ENCODE data around the gene AUNIP. TPM values are rescaled to one million over a fixed set of nuclear protein-coding genes. Genes with fewer than 3 reads are reported as not detected.

Gene AUNIP
- total and polyA plus RNA-seq, 2 experiments from 2014 or later = 20.9 to 21.9 TPM

- no peak overlapping the region for H3K27ac ChIP-seq (ENCODE audit: low read depth)
- no peaks in the 10 kb centered on the region for H3K36me3 ChIP-seq (ENCODE audit: insufficient read depth)
- H2AFZ ChIP-seq = peak overlapping the region; percentile 78; the same call in 1 of the 2 replicates
- no peaks in the 10 kb centered on the region for H3K9me2 ChIP-seq (ENCODE audit: insufficient read depth)
- DNase-seq (ENCODE audit: low spot score) (no peak), ATAC-seq (peak; percentile 9; the same call in 1 of the 3 replicates)
- Mint-ChIP-seq H3K27me3 (ENCODE audit: insufficient read depth, low read depth, poor library complexity) (peaks cover 5% of the 10 kb centered on the region), H3K9me3 (no peaks in the 10 kb centered on the region; the same call in 2 of the 3 replicates), H3K4me3 (peak overlapping the region; percentile 88), H3K27ac (no peak overlapping the region), H3K36me3 (ENCODE audit: low read depth) (no peaks in the 10 kb centered on the region), H3K4me1 (peaks cover 20% of the 10 kb centered on the region)
- H3K4me2 ChIP-seq = peak overlapping the region; percentile 76
- H3K27me3 ChIP-seq (ENCODE audit: insufficient read depth) = peaks cover 17% of the 10 kb centered on the region
- no peaks in the 10 kb centered on the region for H4K20me1 ChIP-seq (replicated peaks; ENCODE audit: insufficient read depth)
- 0 out of 2 replicates have a peak, but pooled peaks cover 3% of the 10 kb centered on the region for H3F3A ChIP-seq (replicated peaks; ENCODE audit: low read depth)
- H3K79me2 ChIP-seq (replicated peaks; ENCODE audit: insufficient read depth) = no peaks in the 10 kb centered on the region
- H3K4me1 ChIP-seq (ENCODE audit: insufficient read depth) = peaks cover 18% of the 10 kb centered on the region
- peak overlapping the region; percentile 76 for H3K4me3 ChIP-seq
- TF ChIP-seq POLR2AphosphoS5 (IDR thresholded peaks at IDR 0.05; ENCODE audit: low read depth) (no peak), EZH2 (IDR thresholded peaks at IDR 0.05; ENCODE audit: low read depth, unreplicated experiment) (no peak), ZNF462 (CRISPR knock-in tag; IDR thresholded peaks at IDR 0.05) (no peak), JUNB (IDR thresholded peaks at IDR 0.05; ENCODE audit: unreplicated experiment) (no peak), REST (IDR thresholded peaks at IDR 0.05; ENCODE audit: unreplicated experiment) (no peak), STAT1 (IDR thresholded peaks at IDR 0.05; ENCODE audit: unreplicated experiment) (no peak), NANOG (IDR thresholded peaks at IDR 0.05; ENCODE audit: borderline replicate concordance) (no peak), ZNF331 (CRISPR knock-in tag; IDR thresholded peaks at IDR 0.05; ENCODE audit: low read depth) (no peak)
- TF ChIP-seq, protein P1, sequence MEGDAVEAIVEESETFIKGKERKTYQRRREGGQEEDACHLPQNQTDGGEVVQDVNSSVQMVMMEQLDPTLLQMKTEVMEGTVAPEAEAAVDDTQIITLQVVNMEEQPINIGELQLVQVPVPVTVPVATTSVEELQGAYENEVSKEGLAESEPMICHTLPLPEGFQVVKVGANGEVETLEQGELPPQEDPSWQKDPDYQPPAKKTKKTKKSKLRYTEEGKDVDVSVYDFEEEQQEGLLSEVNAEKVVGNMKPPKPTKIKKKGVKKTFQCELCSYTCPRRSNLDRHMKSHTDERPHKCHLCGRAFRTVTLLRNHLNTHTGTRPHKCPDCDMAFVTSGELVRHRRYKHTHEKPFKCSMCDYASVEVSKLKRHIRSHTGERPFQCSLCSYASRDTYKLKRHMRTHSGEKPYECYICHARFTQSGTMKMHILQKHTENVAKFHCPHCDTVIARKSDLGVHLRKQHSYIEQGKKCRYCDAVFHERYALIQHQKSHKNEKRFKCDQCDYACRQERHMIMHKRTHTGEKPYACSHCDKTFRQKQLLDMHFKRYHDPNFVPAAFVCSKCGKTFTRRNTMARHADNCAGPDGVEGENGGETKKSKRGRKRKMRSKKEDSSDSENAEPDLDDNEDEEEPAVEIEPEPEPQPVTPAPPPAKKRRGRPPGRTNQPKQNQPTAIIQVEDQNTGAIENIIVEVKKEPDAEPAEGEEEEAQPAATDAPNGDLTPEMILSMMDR (conservative IDR thresholded peaks at IDR 0.05; ENCODE audit: low read depth in 2 of 2) = no peak
Measured at GRCh38 chr1:25874635-25875153, 15.4 kb upstream of the AUNIP start.

All from GM23338 (cell line).